Testis (tissue), 3 donors: Measurements from ENCODE around the gene PTPRA. TPM values are rescaled to one million over a fixed set of nuclear protein-coding genes. Genes with fewer than 3 reads are reported as not detected.

Experiments used
- DNase-seq: peaks from one replicate; pipeline ENCODE4 v3.0.0-alpha.2; 2019
- H3K27ac ChIP-seq, 2 donors: fragments of 200-600 bp; sonication (generic); one replicate each; pipeline ENCODE4 v1.5.1; 2019
- H3K27me3 ChIP-seq: fragments of 200-600 bp; sonication (generic); one replicate; pipeline ENCODE4 v1.5.1; 2019
- H3K36me3 ChIP-seq: fragments of 200-600 bp; sonication (generic); one replicate; pipeline ENCODE4 v1.5.1; 2017; ENCODE audit warnings: low read depth; ENCODE audit errors: missing control alignments
- H3K4me1 ChIP-seq: fragments of 200-600 bp; sonication (generic); one replicate; pipeline ENCODE4 v1.5.1; 2019
- H3K4me3 ChIP-seq, 2 donors: fragments of 200-600 bp; sonication (generic); one replicate each; pipeline ENCODE4 v1.5.1; 2017 to 2019
- H3K9me3 ChIP-seq: fragments of 200-600 bp; sonication (generic); one replicate; pipeline ENCODE4 v1.5.1; 2017
- POLR2A ChIP-seq: fragments of 450-650 bp; IDR thresholded peaks from one replicate; pipeline ENCODE4 v1.6.1; 2017; ENCODE audit warnings: antibody characterized with exemption, mild to moderate bottlenecking, moderate library complexity
- WGBS, 2 donors: methylation state at CpG; one replicate each; pipeline ENCODE4 v1.1.5; 2018; 5-methylcytosine and 5-hydroxymethylcytosine counted together
- intact Hi-C: fragments of 100-400 bp; cut with DNase I; formaldehyde crosslinking; loops from one replicate; pipeline ENCODE4 v1.15.1; 2023; ENCODE audit warnings: low total_unique reads
- polyA plus RNA-seq: library from polyadenylated mRNA; stranded (reverse); fragments of 350-450 nt; fragmentation: Illumina TruSeq; extraction: RNeasy Lipid Tissue Mini Kit (QIAGEN cat#74804); gene quantifications from one replicate; pipeline ENCODE4 v1.2.3, GENCODE V29; 2014; ENCODE audit warnings: low read depth, low replicate concordance; ENCODE audit not compliant: insufficient read depth
- total RNA-seq, 2 donors: library from RNA; depleted of rRNA; stranded (reverse); fragments of >200 nt; gene quantifications; one replicate each; pipeline ENCODE4 v1.2.3, GENCODE V29; 2016
- TF ChIP-seq, protein P1 (sequence below), 3 experiments: fragments of 450-650 bp in 2 of 3; fragments of 200-600 bp in 1 of 3; sonication (generic) in 1 of 3; IDR thresholded peaks; one replicate each; pipeline ENCODE4 v1.5.1; 2016 to 2019; ENCODE audit warnings: antibody characterized with exemption in 3 of 3, mild to moderate bottlenecking in 2 of 3, moderate library complexity in 1 of 3

PTPRA gene
- total and polyA plus RNA-seq, 3 donors from 2014 or later: 52.0 to 83.8 (median 68.9) TPM

DNA sequence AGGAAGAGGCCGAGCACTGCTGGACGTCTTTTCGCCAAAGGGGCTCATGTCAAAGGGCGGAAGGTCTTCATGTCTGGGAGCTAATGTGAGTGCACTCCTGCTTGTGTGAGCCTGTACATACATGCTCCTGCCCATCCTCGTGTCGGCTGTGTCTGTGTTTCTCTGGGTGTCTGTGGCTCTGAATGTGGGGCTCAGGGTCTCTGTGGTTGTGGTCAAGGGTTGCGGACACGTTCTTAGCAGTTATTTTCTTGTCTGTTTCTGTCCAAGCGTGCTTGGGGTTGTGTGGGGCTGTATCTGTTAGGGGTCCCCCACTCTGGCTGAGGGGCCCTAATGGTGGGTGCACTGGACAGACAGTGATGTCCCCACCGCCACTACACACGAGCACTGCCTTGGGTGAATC, 208.4 kb downstream of the PTPRA start:
- no peak overlapping the region for H3K4me3 ChIP-seq
- no peaks in the 10 kb centered on the region for H3K36me3 ChIP-seq
- no peak for DNase-seq
- peaks cover 8% of the 10 kb centered on the region for H3K4me1 ChIP-seq
- no peaks in the 10 kb centered on the region for H3K27me3 ChIP-seq
- WGBS, 2 donors: 77 to 86% methylated on average over 9 to 11 of the region's 11 CpGs
- H3K27ac ChIP-seq: no peak overlapping the region
- TF ChIP-seq POLR2A: no peak
- TF ChIP-seq, protein P1, sequence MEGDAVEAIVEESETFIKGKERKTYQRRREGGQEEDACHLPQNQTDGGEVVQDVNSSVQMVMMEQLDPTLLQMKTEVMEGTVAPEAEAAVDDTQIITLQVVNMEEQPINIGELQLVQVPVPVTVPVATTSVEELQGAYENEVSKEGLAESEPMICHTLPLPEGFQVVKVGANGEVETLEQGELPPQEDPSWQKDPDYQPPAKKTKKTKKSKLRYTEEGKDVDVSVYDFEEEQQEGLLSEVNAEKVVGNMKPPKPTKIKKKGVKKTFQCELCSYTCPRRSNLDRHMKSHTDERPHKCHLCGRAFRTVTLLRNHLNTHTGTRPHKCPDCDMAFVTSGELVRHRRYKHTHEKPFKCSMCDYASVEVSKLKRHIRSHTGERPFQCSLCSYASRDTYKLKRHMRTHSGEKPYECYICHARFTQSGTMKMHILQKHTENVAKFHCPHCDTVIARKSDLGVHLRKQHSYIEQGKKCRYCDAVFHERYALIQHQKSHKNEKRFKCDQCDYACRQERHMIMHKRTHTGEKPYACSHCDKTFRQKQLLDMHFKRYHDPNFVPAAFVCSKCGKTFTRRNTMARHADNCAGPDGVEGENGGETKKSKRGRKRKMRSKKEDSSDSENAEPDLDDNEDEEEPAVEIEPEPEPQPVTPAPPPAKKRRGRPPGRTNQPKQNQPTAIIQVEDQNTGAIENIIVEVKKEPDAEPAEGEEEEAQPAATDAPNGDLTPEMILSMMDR (IDR thresholded peaks at IDR 0.05): no peak
- no peaks in the 10 kb centered on the region for H3K9me3 ChIP-seq
- intact Hi-C loops: no loop called here

DNA sequence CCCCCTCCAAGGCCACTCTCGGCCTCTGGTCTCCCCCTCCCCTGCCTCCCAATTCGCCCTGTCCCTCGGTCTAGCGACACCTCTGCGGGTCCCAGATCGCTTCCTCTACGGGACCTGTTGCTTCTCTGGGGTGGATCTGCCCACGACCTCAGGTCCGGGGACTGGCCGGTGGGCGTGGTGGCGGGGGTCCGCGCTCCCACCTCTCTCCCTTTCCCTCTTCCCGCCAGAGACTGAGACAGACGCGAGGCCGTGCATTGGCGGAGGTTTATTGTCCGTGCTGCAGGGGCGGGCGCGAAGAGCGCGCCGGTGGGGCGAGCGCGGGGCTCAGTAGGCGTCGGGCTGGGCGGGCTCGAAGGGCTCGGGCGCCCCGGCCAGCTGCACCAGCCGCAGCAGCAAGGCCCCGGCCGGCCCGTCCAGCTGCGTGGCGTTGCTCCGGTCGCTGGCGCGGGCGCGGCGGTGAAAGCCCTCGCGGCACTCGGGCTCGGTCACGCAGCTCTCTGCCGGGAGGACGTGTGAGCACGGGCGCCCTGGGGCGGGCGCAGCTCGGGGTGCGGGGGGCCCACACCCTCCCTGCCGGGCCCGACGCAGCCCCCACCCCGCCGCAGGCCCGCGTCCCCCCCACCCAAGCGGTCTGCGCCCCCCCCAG, 209.1 kb downstream of the PTPRA start:
- Histone ChIP-seq H3K9me3 (no peaks in the 10 kb centered on the region), H3K4me1 (peaks cover 8% of the 10 kb centered on the region), H3K36me3 (no peaks in the 10 kb centered on the region), H3K27ac (no peak overlapping the region), H3K27me3 (no peaks in the 10 kb centered on the region), H3K4me3 (peak overlapping the region; percentile 36 to 48)
- TF ChIP-seq, protein P1 (IDR thresholded peaks at IDR 0.05): no peak
- TF ChIP-seq POLR2A: no peak
- WGBS, 2 donors: 7 to 24% methylated on average over 13 to 54 of the region's 71 CpGs
- intact Hi-C loops: no loop called here
- no peak for DNase-seq

- Histone ChIP-seq H3K27me3 (no peaks in the 10 kb centered on the region), H3K36me3 (no peaks in the 10 kb centered on the region), H3K27ac (no peak overlapping the region), H3K4me1 (peaks cover 8% of the 10 kb centered on the region), H3K9me3 (no peaks in the 10 kb centered on the region), H3K4me3 (peak overlapping the region; percentile 36 to 48)
- no peak for DNase-seq
- intact Hi-C loops: no loop called here
- no peak for TF ChIP-seq POLR2A
- TF ChIP-seq, protein P1 (IDR thresholded peaks at IDR 0.05): no peak
- 17 to 30% methylated on average over 24 to 60 of the region's 76 CpGs for WGBS, 2 donors
Observed at GRCh38 chr20:3082955-3083952, 210.0 kb downstream of the PTPRA start.

DNA sequence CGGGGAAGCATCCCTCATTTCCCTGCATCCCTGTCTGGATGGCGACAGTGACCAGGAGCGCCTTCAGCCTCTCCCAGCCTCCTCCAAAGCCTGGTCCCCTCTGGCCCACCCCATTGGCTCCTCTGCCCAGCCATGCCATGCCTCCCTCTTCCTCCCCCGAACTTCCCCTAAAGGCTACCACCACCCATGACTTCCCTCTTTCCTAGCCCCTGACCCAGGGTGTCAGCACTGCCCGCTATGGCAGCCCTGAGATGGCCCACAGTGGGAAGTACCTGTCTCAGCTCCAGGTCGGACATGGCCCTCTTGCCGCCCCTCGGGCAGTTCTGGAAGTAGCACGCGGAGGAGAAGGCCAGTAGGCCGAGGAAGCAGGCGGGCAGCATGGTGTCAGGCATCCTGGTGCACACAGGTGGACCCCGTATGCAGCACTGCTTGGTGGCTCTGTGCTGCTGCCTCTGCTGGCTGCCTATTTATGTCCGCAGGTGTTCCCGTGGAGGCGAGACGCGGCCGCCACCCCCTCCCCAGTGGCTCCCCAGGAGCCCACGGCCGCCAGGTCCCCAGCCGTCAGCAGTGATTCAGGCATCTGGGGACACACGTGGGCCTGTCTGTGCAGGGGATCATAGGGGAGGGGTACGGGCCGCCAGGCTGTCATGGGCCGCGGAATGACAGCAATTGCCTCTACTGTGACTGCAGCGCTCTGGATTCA, 211.2 kb downstream of the PTPRA start, which contains the start of gene AVP:
Gene AVP, minus strand, starts transcription at position 442 of the 703 bp plus-strand sequence. Its CDS starts 50 bp downstream, at position 392.
- H3K27me3 ChIP-seq: no peaks in the 10 kb centered on the region
- DNase-seq: no peak
- intact Hi-C loops: no loop called here
- no peak within 1 kb of the TSS for H3K27ac ChIP-seq
- WGBS, 2 donors: 92 to 93% methylated on average over 9 to 28 of the region's 28 CpGs
- H3K4me1 ChIP-seq: peaks cover 8% of the 10 kb centered on the region
- TF ChIP-seq, protein P1 (IDR thresholded peaks at IDR 0.05): no peak
- no peak for TF ChIP-seq POLR2A
- H3K4me3 ChIP-seq: no peak within 1 kb of the TSS
- no peaks in the 10 kb centered on the region for H3K36me3 ChIP-seq
- no peaks in the 10 kb centered on the region for H3K9me3 ChIP-seq
